ENCODE measurements around the gene SH3TC2. TPM values are rescaled to one million over a fixed set of nuclear protein-coding genes. Genes with fewer than 3 reads are reported as not detected.

The SH3TC2 gene
- total RNA-seq, 4 donors from 2014 or later = 2.5 to 3.8 (median 2.9) TPM

- Histone ChIP-seq H3K4me1 (peaks cover 47 to 99% (median 48%) of the 10 kb centered on the region in 3 donors), H3K9me3 (no peaks in the 10 kb centered on the region), H3K27me3 (no peaks in the 10 kb centered on the region), H3K36me3 (no peaks in the 10 kb centered on the region), H3K4me3 (no peak overlapping the region), H3K27ac (peak overlapping the region; percentile 78 to 92 (median 90))
- no peak for TF ChIP-seq CTCF (IDR thresholded peaks at IDR 0.05)
- TF ChIP-seq POLR2A (IDR thresholded peaks at IDR 0.05) = no peak
- WGBS, 2 donors = 29 to 33% methylated on average over 2 of the region's 2 CpGs
- no peak for DNase-seq
- intact Hi-C loops (cut with DNase I) = no loop called here
These were observed 92.6 kb downstream of the SH3TC2 start for GRCh38 chr5:148970228-148970627.

DNA sequence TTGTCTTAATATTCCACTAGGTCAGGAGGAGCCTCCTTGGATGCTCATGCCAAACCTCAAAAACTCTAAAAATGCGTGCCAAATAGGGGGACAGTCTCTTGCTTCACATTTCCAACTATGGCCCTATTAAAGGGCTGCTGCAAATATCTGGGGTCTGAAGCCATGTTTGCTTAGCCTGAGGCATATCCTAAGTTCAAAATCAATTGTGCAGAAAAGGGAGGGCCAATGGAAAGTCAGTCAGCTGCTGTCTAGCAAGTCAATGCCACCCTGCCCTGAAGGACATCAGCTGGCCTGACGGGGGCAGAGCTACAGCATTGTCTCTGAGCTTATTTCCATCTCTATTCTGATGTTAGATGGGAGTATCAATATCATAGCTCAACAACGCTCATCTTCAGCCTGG is 93.6 kb downstream of the SH3TC2 start:
- Histone ChIP-seq H3K27ac (peak overlapping the region; percentile 78 to 92 (median 90)), H3K4me3 (no peak overlapping the region), H3K27me3 (no peaks in the 10 kb centered on the region), H3K4me1 (peaks cover 48 to 97% (median 51%) of the 10 kb centered on the region in 3 donors), H3K36me3 (no peaks in the 10 kb centered on the region), H3K9me3 (no peaks in the 10 kb centered on the region)
- no peak for TF ChIP-seq POLR2A (IDR thresholded peaks at IDR 0.05)
- no peak for TF ChIP-seq CTCF (IDR thresholded peaks at IDR 0.05)
- DNase-seq = no peak
- 54 to 68% methylated on average over 3 of the region's 3 CpGs for WGBS, 2 donors
- intact Hi-C loops (cut with DNase I) = no loop called here

DNA sequence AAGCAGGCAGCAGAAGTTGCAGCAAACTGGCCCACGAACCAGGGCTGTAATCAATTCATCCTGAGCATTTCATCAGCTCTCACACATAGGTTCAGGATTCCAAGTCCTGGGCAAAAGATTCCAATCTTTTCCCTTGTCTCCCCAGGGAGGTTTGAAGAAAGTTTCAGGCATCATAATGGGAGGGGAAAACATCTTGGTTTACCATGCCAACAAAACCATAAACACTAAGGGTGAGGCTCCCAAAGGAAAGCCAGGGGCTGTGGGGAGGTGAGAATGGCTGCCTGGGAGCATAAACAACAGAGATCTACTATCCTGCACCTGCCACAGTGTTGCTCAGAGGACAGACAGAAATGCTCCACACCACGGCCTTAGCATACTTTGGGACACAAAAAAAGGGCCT is 94.6 kb downstream of the SH3TC2 start:
- no peaks in the 10 kb centered on the region for H3K9me3 ChIP-seq
- intact Hi-C loops (cut with DNase I) = no loop called here
- H3K4me1 ChIP-seq = peaks cover 50 to 97% (median 54%) of the 10 kb centered on the region in 3 donors
- no peaks in the 10 kb centered on the region for H3K36me3 ChIP-seq
- 85% methylated on average over 2 of the region's 2 CpGs for WGBS, 2 donors
- DNase-seq = no peak
- no peak overlapping the region for H3K4me3 ChIP-seq
- TF ChIP-seq CTCF (IDR thresholded peaks at IDR 0.05) (no peak), POLR2A (IDR thresholded peaks at IDR 0.05) (no peak)
- no peaks in the 10 kb centered on the region for H3K27me3 ChIP-seq
- peak overlapping the region; percentile 37 to 92 (median 85) for H3K27ac ChIP-seq

GRCh38 chr5:148967783-148968182 is 95.1 kb downstream of the SH3TC2 start:
- no peaks in the 10 kb centered on the region for H3K27me3 ChIP-seq
- peaks cover 48 to 96% (median 54%) of the 10 kb centered on the region in 3 donors for H3K4me1 ChIP-seq
- no peak overlapping the region for H3K4me3 ChIP-seq
- no peaks in the 10 kb centered on the region for H3K36me3 ChIP-seq
- TF ChIP-seq POLR2A (IDR thresholded peaks at IDR 0.05) = no peak
- no peak for TF ChIP-seq CTCF (IDR thresholded peaks at IDR 0.05)
- intact Hi-C loops (cut with DNase I) = no loop called here
- H3K27ac ChIP-seq = peak overlapping the region; percentile 37 to 92 (median 85)
- 48 to 91% methylated on average over 3 to 4 of the region's 4 CpGs for WGBS, 2 donors
- DNase-seq = no peak
- H3K9me3 ChIP-seq = no peaks in the 10 kb centered on the region

- Histone ChIP-seq H3K9me3 (no peaks in the 10 kb centered on the region), H3K4me1 (peaks cover 41 to 96% (median 51%) of the 10 kb centered on the region in 3 donors), H3K27ac (peak overlapping the region; percentile 52 to 92 (median 84)), H3K36me3 (no peaks in the 10 kb centered on the region), H3K27me3 (no peaks in the 10 kb centered on the region), H3K4me3 (no peak overlapping the region)
- 89 to 100% methylated on average over 2 of the region's 2 CpGs for WGBS, 2 donors
- DNase-seq = no peak
- intact Hi-C loops (cut with DNase I) = no loop called here
- TF ChIP-seq POLR2A (IDR thresholded peaks at IDR 0.05) (no peak), CTCF (IDR thresholded peaks at IDR 0.05) (no peak)
These were observed 95.9 kb downstream of the SH3TC2 start for GRCh38 chr5:148966938-148967337.

All from esophagus squamous epithelium (tissue), 5 donors.